OCI-LY7 (cell line): Measurements from ENCODE around the gene IL10RB.

ENCODE experiments used
- EZH2phosphoT487 ChIP-seq: fragments of 200-600 bp; sonication (generic); IDR thresholded peaks from 2 replicates; pipeline ENCODE4 v1.6.1; 2018; ENCODE audit warnings: low read depth, borderline replicate concordance, mild to moderate bottlenecking, mixed run types, antibody characterized with exemption, low read length, moderate library complexity, mixed read lengths
- TF ChIP-seq, protein P1 (sequence below): fragments of 200-600 bp; sonication (generic); conservative IDR thresholded peaks from 2 replicates; pipeline ENCODE4 v1.5.1; 2014; ENCODE audit warnings: mild to moderate bottlenecking, antibody characterized with exemption, low read length, moderate library complexity, mixed read lengths

DNA sequence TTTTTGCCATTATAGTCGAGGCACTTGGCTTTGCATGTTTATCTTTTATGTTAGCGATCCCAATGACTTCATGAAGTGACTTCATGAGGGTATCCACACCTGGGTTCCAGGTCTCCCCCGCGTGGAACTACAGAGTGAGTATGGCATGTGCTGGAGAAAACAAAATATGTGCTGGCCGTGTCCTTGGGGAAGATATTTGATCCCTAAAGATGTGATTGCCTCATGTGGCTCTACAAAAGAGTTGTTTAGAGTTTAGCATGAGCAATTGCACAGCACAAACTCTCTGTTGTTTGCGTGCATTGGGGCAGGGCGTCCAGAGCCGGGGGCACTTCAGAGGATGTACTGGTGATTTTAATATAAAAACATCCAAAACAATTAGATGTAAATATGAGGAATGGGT, 4.8 kb downstream of the IL10RB start:
- TF ChIP-seq, protein P1, sequence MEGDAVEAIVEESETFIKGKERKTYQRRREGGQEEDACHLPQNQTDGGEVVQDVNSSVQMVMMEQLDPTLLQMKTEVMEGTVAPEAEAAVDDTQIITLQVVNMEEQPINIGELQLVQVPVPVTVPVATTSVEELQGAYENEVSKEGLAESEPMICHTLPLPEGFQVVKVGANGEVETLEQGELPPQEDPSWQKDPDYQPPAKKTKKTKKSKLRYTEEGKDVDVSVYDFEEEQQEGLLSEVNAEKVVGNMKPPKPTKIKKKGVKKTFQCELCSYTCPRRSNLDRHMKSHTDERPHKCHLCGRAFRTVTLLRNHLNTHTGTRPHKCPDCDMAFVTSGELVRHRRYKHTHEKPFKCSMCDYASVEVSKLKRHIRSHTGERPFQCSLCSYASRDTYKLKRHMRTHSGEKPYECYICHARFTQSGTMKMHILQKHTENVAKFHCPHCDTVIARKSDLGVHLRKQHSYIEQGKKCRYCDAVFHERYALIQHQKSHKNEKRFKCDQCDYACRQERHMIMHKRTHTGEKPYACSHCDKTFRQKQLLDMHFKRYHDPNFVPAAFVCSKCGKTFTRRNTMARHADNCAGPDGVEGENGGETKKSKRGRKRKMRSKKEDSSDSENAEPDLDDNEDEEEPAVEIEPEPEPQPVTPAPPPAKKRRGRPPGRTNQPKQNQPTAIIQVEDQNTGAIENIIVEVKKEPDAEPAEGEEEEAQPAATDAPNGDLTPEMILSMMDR = no peak
- TF ChIP-seq EZH2phosphoT487 = no peak
